Endothelial cell of umbilical vein (primary cell): ENCODE results near the gene STRIP2. TPM values are rescaled to one million over a fixed set of nuclear protein-coding genes. Genes with fewer than 3 reads are reported as not detected.

ENCODE experiments used
- Bru-seq: library from RNA; stranded (reverse); fragments of 400-500 nt; gene quantifications from one replicate; lab custom pipeline; 2021; lab: Mats Ljungman, UMichigan
- BruChase-seq, 2 experiments: library from RNA; stranded (reverse); fragments of 400-500 nt; gene quantifications; one replicate each; lab custom pipeline; 2021; lab: Mats Ljungman, UMichigan
- BruUV-seq: library from RNA; stranded (reverse); fragments of 400-500 nt; replicated peaks from 2 replicates; lab custom pipeline; 2021; lab: Mats Ljungman, UMichigan
- CTCF ChIA-PET: fragments of 300-600, 350-600 bp; sonication (Branson Sonifier 250); formaldehyde crosslinking; loops from one replicate; lab custom pipeline; 2021; ENCODE audit warnings: antibody characterized with exemption, inconsistent platforms; lab: Charles Lee
- POLR2A ChIA-PET: fragments of 300-600, 350-600 bp; sonication (Branson Sonifier 250); formaldehyde crosslinking; loops from one replicate; lab custom pipeline; 2021; ENCODE audit warnings: antibody characterized with exemption, inconsistent platforms; lab: Charles Lee
- DNase-seq: peaks from one replicate; pipeline ENCODE4 v3.0.0-alpha.2; 2011; ENCODE audit warnings: low read depth, low spot score
- FAIRE-seq: peaks from 2 replicates; lab custom pipeline; 2011; peaks lifted over from hg19 to GRCh38; lab: Jason Lieb, UNC
- H2AFZ ChIP-seq: 2 replicates; pipeline ENCODE4 v1.6.0; 2012; ENCODE audit warnings: low read depth, low read length, control low read depth, inconsistent platforms
- H3K27ac ChIP-seq: 2 replicates; pipeline ENCODE4 v1.5.1; 2011; ENCODE audit warnings: low read depth, mild to moderate bottlenecking, control low read depth, low read length, moderate library complexity; ENCODE audit not compliant: insufficient read depth
- H3K27me3 ChIP-seq, 2 experiments: 2 replicates each; pipeline versions ENCODE4 v1.6.0 to v1.6.1; 2011; ENCODE audit warnings: low read length in 2 of 2, mixed read lengths in 1 of 2; ENCODE audit not compliant: control insufficient read depth in 2 of 2, insufficient read depth in 2 of 2
- H3K36me3 ChIP-seq, 2 experiments: 2 replicates in 1 of 2; 3 replicates in 1 of 2; pipeline ENCODE4 v1.5.1; 2011; ENCODE audit warnings: low read length in 2 of 2, mild to moderate bottlenecking in 1 of 2, moderate library complexity in 1 of 2; ENCODE audit not compliant: control insufficient read depth in 2 of 2, insufficient read depth in 2 of 2; ENCODE audit errors: extremely low read depth in 1 of 2
- H3K4me1 ChIP-seq: 3 replicates; pipeline ENCODE4 v1.5.1; 2011; ENCODE audit warnings: mild to moderate bottlenecking, low read length; ENCODE audit not compliant: control insufficient read depth, insufficient read depth; ENCODE audit errors: extremely low read depth
- H3K4me2 ChIP-seq: 2 replicates; pipeline ENCODE4 v1.6.1; 2011; ENCODE audit warnings: low read length, control low read depth, mixed read lengths; ENCODE audit not compliant: insufficient read depth
- H3K4me3 ChIP-seq, 3 experiments: fragments of 200-600 bp in 1 of 3; sonication (generic), shearing (Covaris generic) in 1 of 3; replicated peaks in 1 of 3; 2 replicates each; pipeline ENCODE4 v1.5.1; 2011 to 2016; ENCODE audit warnings: control low read depth in 3 of 3, low read length in 3 of 3, mild to moderate bottlenecking in 2 of 3, inconsistent platforms in 1 of 3, low read depth in 1 of 3, moderate library complexity in 1 of 3; ENCODE audit not compliant: insufficient read depth in 1 of 3
- H3K79me2 ChIP-seq: 2 replicates; pipeline ENCODE4 v1.6.0; 2012; ENCODE audit warnings: low read length, inconsistent platforms; ENCODE audit not compliant: control insufficient read depth, insufficient read depth
- H3K9ac ChIP-seq: replicated peaks from 2 replicates; pipeline ENCODE3; 2011; ENCODE audit warnings: low read length, control low read depth; ENCODE audit not compliant: insufficient read depth; ENCODE audit errors: extremely low read depth
- H3K9me1 ChIP-seq: replicated peaks from 3 replicates; pipeline ENCODE4 v1.6.0; 2011; ENCODE audit warnings: mild to moderate bottlenecking, low read length; ENCODE audit not compliant: control insufficient read depth, insufficient read depth; ENCODE audit errors: extremely low read depth
- H3K9me3 ChIP-seq: replicated peaks from 2 replicates; pipeline ENCODE4 v1.5.1; 2012; ENCODE audit warnings: low read length, inconsistent platforms; ENCODE audit not compliant: control insufficient read depth, insufficient read depth
- H4K20me1 ChIP-seq: replicated peaks from 2 replicates; pipeline ENCODE3; 2011; ENCODE audit warnings: mild to moderate bottlenecking, low read length; ENCODE audit not compliant: control insufficient read depth, insufficient read depth; ENCODE audit errors: extremely low read depth
- CTCF ChIP-seq, 2 donors: IDR thresholded peaks; 1 replicate in 1 of 2; 2 replicates in 1 of 2; pipeline ENCODE4 v1.5.1; 2011; ENCODE audit warnings: low read length in 2 of 2, mild to moderate bottlenecking in 2 of 2, moderate library complexity in 2 of 2, control low read depth in 1 of 2, inconsistent platforms in 1 of 2, low read depth in 1 of 2; ENCODE audit not compliant: insufficient read depth in 1 of 2; ENCODE audit errors: extremely low read depth in 1 of 2
- EZH2 ChIP-seq: IDR thresholded peaks from 2 replicates; pipeline ENCODE4 v1.6.1; 2012; ENCODE audit warnings: borderline replicate concordance, low read depth, mild to moderate bottlenecking, moderate library complexity, low read length, inconsistent platforms; ENCODE audit not compliant: severe bottlenecking
- FOS ChIP-seq: IDR thresholded peaks from 2 replicates; pipeline ENCODE4 v1.6.1; 2011; ENCODE audit warnings: mild to moderate bottlenecking, low read length, moderate library complexity, borderline replicate concordance; ENCODE audit not compliant: insufficient read depth
- GATA2 ChIP-seq: IDR thresholded peaks from 2 replicates; pipeline ENCODE4 v1.7.0; 2011; ENCODE audit warnings: low read depth, mild to moderate bottlenecking, moderate library complexity, mixed read lengths, low read length; ENCODE audit not compliant: insufficient read length, insufficient read depth
- JUN ChIP-seq: IDR thresholded peaks from 2 replicates; pipeline ENCODE4 v1.6.1; 2011; ENCODE audit warnings: borderline replicate concordance, low read depth; ENCODE audit not compliant: insufficient read length, insufficient read depth
- MAX ChIP-seq: IDR thresholded peaks from 2 replicates; pipeline ENCODE4 v1.6.1; 2011; ENCODE audit not compliant: insufficient read depth, insufficient read length
- MYC ChIP-seq: IDR thresholded peaks from one replicate; pipeline ENCODE4 v1.6.1; 2011; ENCODE audit warnings: mild to moderate bottlenecking, low read depth, low read length
- POLR2A ChIP-seq: IDR thresholded peaks from 2 replicates; pipeline ENCODE4 v1.6.1; 2012; ENCODE audit warnings: low read depth, mild to moderate bottlenecking, control low read depth, low read length
- POLR2AphosphoS5 ChIP-seq: IDR thresholded peaks from 2 replicates; pipeline ENCODE4 v1.6.1; 2012; ENCODE audit warnings: low read depth, mild to moderate bottlenecking, control low read depth, low read length, moderate library complexity; ENCODE audit not compliant: insufficient read depth
- dilution Hi-C: fragments of 300-500 bp; cut with MboI; formaldehyde crosslinking; loops from one replicate; pipeline ENCODE4 v1.15.0; 2019; ENCODE audit warnings: low sequenced_read_pairs; ENCODE audit not compliant: extremely low pct_ligation_motif_present
- intact Hi-C: fragments of 100-400 bp; cut with micrococcal nuclease; formaldehyde crosslinking; loops from one replicate; pipeline ENCODE4 v1.10.0; 2022
- long read RNA-seq: library from polyadenylated mRNA; stranded (forward); transcript quantifications from one replicate; pipeline ENCODE4 v2.0.0, GENCODE V29; 2021
- polyA minus RNA-seq, 3 experiments: library from RNA; depleted of rRNA, polyadenylated mRNA; stranded (reverse); fragments of >200 nt; gene quantifications; 1 replicate in 1 of 3; 2 replicates in 2 of 3; pipeline ENCODE4 v1.2.3, GENCODE V29; 2011
- polyA plus RNA-seq, 4 experiments: library from polyadenylated mRNA; depleted of rRNA in 3 of 4; stranded (reverse) in 3 of 4; unstranded in 1 of 4; fragments of >200 nt; gene quantifications; 2 replicates each; pipeline versions ENCODE4 v1.2.1 to v1.2.3, GENCODE V29; 2011 to 2012; ENCODE audit warnings: missing spikeins in 1 of 4
- total RNA-seq: library from RNA; stranded (reverse); gene quantifications from 2 replicates; pipeline ENCODE4 v1.2.3, GENCODE V29; 2021

The STRIP2 gene
- 8.8 and 10.0 TPM in 2 replicates for total RNA-seq
- polyA plus RNA-seq, result 2.4 and 3.4 TPM in 2 replicates
- 3.5 and 3.6 TPM in 2 replicates for polyA plus RNA-seq (2011; cell fraction: cytosol; rRNA removed)
- polyA plus RNA-seq (2011; cell fraction: nucleus; rRNA removed), result 20.0 and 25.5 TPM in 2 replicates
- 6.5 and 10.7 TPM in 2 replicates for polyA plus RNA-seq (2012)
- 6.6 and 7.2 TPM in 2 replicates for polyA minus RNA-seq
- polyA minus RNA-seq (2011; cell fraction: cytosol; rRNA and poly(A)+ RNA removed), result 8.1 TPM
- 7.3 and 9.9 TPM in 2 replicates for polyA minus RNA-seq (2011; cell fraction: nucleus; rRNA and poly(A)+ RNA removed)
- Bru-seq, nascent RNA, result percentile 64 among the genes with signal in this experiment
- percentile 59 among the genes with signal in this experiment for BruChase-seq, experiment 1, labeled RNA remaining after a 6-hour chase
- percentile 64 among the genes with signal in this experiment for BruChase-seq, experiment 2, labeled RNA remaining after a 2-hour chase
- long read RNA-seq, full-length matches to known transcripts, result 7 of 13 reads
- long read RNA-seq, partial matches to known transcripts, result 1 of 13 reads
- long read RNA-seq, other reads (novel, unspliced or antisense), result 5 of 13 reads

GRCh38 chr7:129433847-129434674 is at the start of gene STRIP2:
STRIP2 (plus strand) TSS chr7:129434432; CDS start chr7:129434473, 41 bp downstream.
- peak within 1 kb of the TSS; percentile 69 for H3K9ac ChIP-seq
- POLR2A ChIA-PET, result interaction anchor here (0.5 kb wide), 1 partner anchor 96 kb away, joined by 3 read pairs; no protein-coding TSS in a partner anchor
- H3K36me3 ChIP-seq, result no peaks in the 10 kb centered on the region
- CTCF ChIA-PET, result interaction anchor here (0.6 to 4.0 kb wide), 19 partner anchors 10 to 427 kb away, joined by 3 to 44 read pairs (median 4); no protein-coding TSS in a partner anchor
- peaks cover 21% of the 10 kb centered on the region for H3K4me1 ChIP-seq
- dilution Hi-C loops, result no loop called here
- peak within 1 kb of the TSS; percentile 100 for H2AFZ ChIP-seq
- peaks cover 18% of the 10 kb centered on the region for H3K79me2 ChIP-seq
- peak within 1 kb of the TSS; percentile 54 for H3K27ac ChIP-seq
- TSS peak; percentile 14 for BruUV-seq
- intact Hi-C loops, result loop anchor here (1.0 to 2.0 kb wide), 2 partner anchors 39 to 177 kb away; partner anchors contain the start of gene NRF1
- FAIRE-seq, result peak; percentile 78
- H4K20me1 ChIP-seq, result no peaks in the 10 kb centered on the region
- H3K9me3 ChIP-seq, result no peaks in the 10 kb centered on the region
- peaks cover 2 to 5% of the 10 kb centered on the region in 2 experiments for H3K27me3 ChIP-seq
- DNase-seq, result peak; percentile 92
- peak within 1 kb of the TSS; percentile 66 to 93 (median 90) for H3K4me3 ChIP-seq
- peak in 1 of 2 donors; percentile 5 for TF ChIP-seq CTCF (IDR thresholded peaks at IDR 0.05; ENCODE audit: extremely low read depth in 1 of 2, insufficient read depth in 1 of 2, low read depth in 1 of 2, low read length in 2 of 2)
- TF ChIP-seq GATA2, result no peak
- TF ChIP-seq MYC, result no peak
- no peak for TF ChIP-seq EZH2
- no peak for TF ChIP-seq JUN
- TF ChIP-seq MAX, result no peak
- no peak for TF ChIP-seq FOS
- TF ChIP-seq POLR2A, result peak; percentile 86
- peak; percentile 72 for TF ChIP-seq POLR2AphosphoS5
- no peaks in the 10 kb centered on the region for H3K9me1 ChIP-seq
- peak within 1 kb of the TSS; percentile 76 for H3K4me2 ChIP-seq
